Sciatic nerve (tissue), 2 donors: Measurements from ENCODE around the gene KRT24. TPM values are rescaled to one million over a fixed set of nuclear protein-coding genes. Genes with fewer than 3 reads are reported as not detected.

Experiments used
- ATAC-seq: fragments of 200-7000 bp; cut with Tn5 transposase; one replicate; pipeline ENCODE4 v1.9.1; 2020; ENCODE audit warnings: mild to moderate bottlenecking, moderate library complexity
- DNase-seq: peaks from one replicate; pipeline ENCODE4 v3.0.0-alpha.2; 2020; ENCODE audit warnings: low spot score
- intact Hi-C: fragments of 100-400 bp; cut with DNase I; formaldehyde crosslinking; loops from one replicate; pipeline ENCODE4 v1.14.2; 2022
- total RNA-seq: library from RNA; stranded (reverse); fragmentation: NEBNext Ultra II Directional; extraction: Animal tissue kit (Norgen Biotek cat#: 25700); gene quantifications from one replicate; pipeline ENCODE4 v1.2.1, GENCODE V29; 2021
- donor health status: DM: no; HTN: no; CAD: no.
- donor health status: DM: no; HTN: no; CAD: no.

KRT24 gene
- total RNA-seq, 1 donor from 2014 or later: 0.53 TPM

- DNase-seq: no peak
- intact Hi-C loops: no loop called here
- ATAC-seq: no peak
Observed at GRCh38 chr17:40697297-40697696, 6.3 kb downstream of the KRT24 start.

GRCh38 chr17:40696651-40697072 lies 6.9 kb downstream of the KRT24 start:
- DNase-seq (no peak), ATAC-seq (no peak)
- intact Hi-C loops: no loop called here

GRCh38 chr17:40695874-40696472 lies 7.6 kb downstream of the KRT24 start:
- ATAC-seq: no peak
- intact Hi-C loops: no loop called here
- DNase-seq: no peak

- intact Hi-C loops: no loop called here
- ATAC-seq: no peak
- no peak for DNase-seq
Observed at GRCh38 chr17:40694584-40694983, 9.0 kb downstream of the KRT24 start.

- intact Hi-C loops: no loop called here
- no peak for ATAC-seq
- DNase-seq: no peak
Observed at GRCh38 chr17:40687106-40687505, 16.4 kb downstream of the KRT24 start.

- ATAC-seq: no peak
- intact Hi-C loops: no loop called here
Observed at GRCh38 chr17:40686192-40686591, 17.4 kb downstream of the KRT24 start.

GRCh38 chr17:40680998-40681397 lies 22.6 kb downstream of the KRT24 start:
- no peak for ATAC-seq
- DNase-seq: no peak
- intact Hi-C loops: no loop called here

More at GRCh38 chr17:40686192-40686591, 17.4 kb downstream of the KRT24 start:
- DNase-seq: no peak

- intact Hi-C loops: no loop called here
- ATAC-seq (no peak), DNase-seq (no peak)
Observed at GRCh38 chr17:40679523-40679907, 24.0 kb downstream of the KRT24 start.

GRCh38 chr17:40678902-40679522 lies 24.5 kb downstream of the KRT24 start:
- intact Hi-C loops: no loop called here

GRCh38 chr17:40675905-40676304 lies 27.6 kb downstream of the KRT24 start:
- intact Hi-C loops: no loop called here
- no peak for ATAC-seq
- no peak for DNase-seq

More at GRCh38 chr17:40678902-40679522, 24.5 kb downstream of the KRT24 start:
- ATAC-seq: no peak
- no peak for DNase-seq

- ATAC-seq (no peak), DNase-seq (no peak)
- intact Hi-C loops: no loop called here
Observed at GRCh38 chr17:40672654-40673053, 30.9 kb downstream of the KRT24 start.

- DNase-seq (no peak), ATAC-seq (no peak)
- intact Hi-C loops: no loop called here
Observed at GRCh38 chr17:40671282-40671681, 32.3 kb downstream of the KRT24 start.

- no peak for DNase-seq
- intact Hi-C loops: no loop called here
- ATAC-seq: no peak
Observed at GRCh38 chr17:40666331-40666730, 37.2 kb downstream of the KRT24 start.

- ATAC-seq (peak; percentile 58), DNase-seq (no peak)
- intact Hi-C loops: no loop called here
Observed at GRCh38 chr17:40664582-40665333, 38.8 kb downstream of the KRT24 start, which contains the start of gene KRT222. Gene KRT222, minus strand, starts transcription at chr17:40665177. Its CDS starts 78 bp downstream, at chr17:40665099.

GRCh38 chr17:40663252-40663651 lies 40.3 kb downstream of the KRT24 start:
- no peak for DNase-seq
- intact Hi-C loops: no loop called here
- ATAC-seq: no peak

GRCh38 chr17:40659911-40660310 lies 43.6 kb downstream of the KRT24 start:
- no peak for ATAC-seq

GRCh38 chr17:40658396-40658795 lies 45.2 kb downstream of the KRT24 start:
- intact Hi-C loops: no loop called here
- no peak for DNase-seq
- ATAC-seq: no peak

More at GRCh38 chr17:40659911-40660310, 43.6 kb downstream of the KRT24 start:
- DNase-seq: no peak
- intact Hi-C loops: no loop called here

GRCh38 chr17:40651939-40652338 lies 51.6 kb downstream of the KRT24 start:
- DNase-seq (no peak), ATAC-seq (no peak)
- intact Hi-C loops: no loop called here

- ATAC-seq (peak; percentile 54), DNase-seq (no peak)
- intact Hi-C loops: no loop called here
Observed at GRCh38 chr17:40648384-40648968, 55.1 kb downstream of the KRT24 start.
